ENCODE data around the gene ZNF841.

DNA sequence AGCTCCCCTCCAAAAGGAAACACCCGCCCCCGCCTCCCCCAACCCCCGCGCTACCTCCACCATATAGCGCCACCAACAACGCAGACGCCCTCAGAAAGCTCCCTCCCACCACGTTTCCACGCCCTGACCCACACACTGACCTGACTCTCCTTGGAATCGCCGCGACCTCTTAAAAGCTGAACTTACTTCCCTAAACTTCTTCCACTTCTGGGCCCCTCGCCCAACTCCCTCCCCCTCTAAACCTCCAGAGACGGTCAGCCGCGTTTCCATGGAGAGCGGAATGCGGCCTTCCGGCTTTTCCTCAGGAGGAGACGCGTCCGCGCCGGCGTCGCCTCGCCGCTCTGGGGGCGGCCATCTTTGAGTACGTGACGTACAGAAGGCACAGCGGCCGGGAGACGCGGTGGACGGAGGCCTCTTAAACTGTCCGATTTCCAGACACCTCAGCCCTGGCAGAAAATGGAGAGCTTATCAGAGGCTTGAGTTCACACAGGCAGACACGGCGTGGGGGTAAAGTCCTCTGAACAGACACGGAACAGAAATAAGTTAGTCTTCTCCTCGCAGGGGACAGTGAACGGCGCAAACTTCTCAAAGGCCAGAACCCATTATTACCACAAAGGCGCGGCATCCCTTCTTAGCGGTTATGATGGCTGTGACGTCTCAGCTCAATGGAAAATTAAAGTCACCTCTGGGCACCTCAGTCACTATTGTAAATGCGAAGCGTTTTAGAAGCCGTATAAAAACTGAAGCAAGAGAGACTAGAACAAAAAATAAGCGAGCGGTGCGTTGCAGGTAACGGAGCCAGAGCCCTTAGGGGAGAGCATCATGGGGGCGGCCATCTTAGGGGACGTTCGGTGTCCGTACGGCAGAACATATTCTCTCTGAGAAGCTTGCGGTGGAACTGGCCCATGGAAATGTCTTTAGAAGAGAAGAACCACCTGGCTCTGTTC lies 46.7 kb downstream of the ZNF841 start, which contains the start of gene ZNF432:
- peak; percentile 54 to 90 for TF ChIP-seq POLR2A (IDR thresholded peaks at IDR 0.05)
- TF ChIP-seq, protein P1, sequence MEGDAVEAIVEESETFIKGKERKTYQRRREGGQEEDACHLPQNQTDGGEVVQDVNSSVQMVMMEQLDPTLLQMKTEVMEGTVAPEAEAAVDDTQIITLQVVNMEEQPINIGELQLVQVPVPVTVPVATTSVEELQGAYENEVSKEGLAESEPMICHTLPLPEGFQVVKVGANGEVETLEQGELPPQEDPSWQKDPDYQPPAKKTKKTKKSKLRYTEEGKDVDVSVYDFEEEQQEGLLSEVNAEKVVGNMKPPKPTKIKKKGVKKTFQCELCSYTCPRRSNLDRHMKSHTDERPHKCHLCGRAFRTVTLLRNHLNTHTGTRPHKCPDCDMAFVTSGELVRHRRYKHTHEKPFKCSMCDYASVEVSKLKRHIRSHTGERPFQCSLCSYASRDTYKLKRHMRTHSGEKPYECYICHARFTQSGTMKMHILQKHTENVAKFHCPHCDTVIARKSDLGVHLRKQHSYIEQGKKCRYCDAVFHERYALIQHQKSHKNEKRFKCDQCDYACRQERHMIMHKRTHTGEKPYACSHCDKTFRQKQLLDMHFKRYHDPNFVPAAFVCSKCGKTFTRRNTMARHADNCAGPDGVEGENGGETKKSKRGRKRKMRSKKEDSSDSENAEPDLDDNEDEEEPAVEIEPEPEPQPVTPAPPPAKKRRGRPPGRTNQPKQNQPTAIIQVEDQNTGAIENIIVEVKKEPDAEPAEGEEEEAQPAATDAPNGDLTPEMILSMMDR (IDR thresholded peaks at IDR 0.05), result no peak

Measured in adrenal gland (tissue), 5 donors.